HG03045 (cell line): ENCODE measurements around the gene PDLIM7.
A peak's percentile ranks its signal among the peaks of the same experiment; 100 is the strongest.

Experiments
- ATAC-seq: cut with Tn5 transposase; IDR thresholded peaks from one replicate; pipeline ENCODE4 v1.9.1; 2021; ENCODE audit warnings: mild to moderate bottlenecking, moderate library complexity; ENCODE audit not compliant: unreplicated experiment

The PDLIM7 gene

GRCh38 chr5:177446200-177447065 is 51.0 kb downstream of the PDLIM7 start, which contains the start of gene PRR7:
TSS of gene PRR7 (plus strand) at chr5:177446814. CDS start at chr5:177455068, 8,254 bp downstream.
- ATAC-seq: peak; percentile 53

- no peak for ATAC-seq
These were observed 51.5 kb downstream of the PDLIM7 start for GRCh38 chr5:177445917-177446199.

- no peak for ATAC-seq
These were observed 52.1 kb downstream of the PDLIM7 start for GRCh38 chr5:177445052-177445916.

- ATAC-seq: no peak
These were observed 53.0 kb downstream of the PDLIM7 start for GRCh38 chr5:177444106-177445051.

GRCh38 chr5:177443144-177443983 is 54.0 kb downstream of the PDLIM7 start:
- no peak for ATAC-seq

- no peak for ATAC-seq
These were observed 55.2 kb downstream of the PDLIM7 start for GRCh38 chr5:177442066-177442826.

GRCh38 chr5:177440990-177441780 is 56.2 kb downstream of the PDLIM7 start:
- no peak for ATAC-seq

GRCh38 chr5:177440211-177440989 is 57.0 kb downstream of the PDLIM7 start:
- no peak for ATAC-seq

- ATAC-seq: no peak
These were observed 57.8 kb downstream of the PDLIM7 start for GRCh38 chr5:177439518-177440053.

- ATAC-seq: no peak
These were observed 58.9 kb downstream of the PDLIM7 start for GRCh38 chr5:177438468-177438867.

- ATAC-seq: no peak
These were observed 59.8 kb downstream of the PDLIM7 start for GRCh38 chr5:177437623-177438022.

- ATAC-seq: no peak
These were observed 61.4 kb downstream of the PDLIM7 start for GRCh38 chr5:177435847-177436536.

- no peak for ATAC-seq
These were observed 62.3 kb downstream of the PDLIM7 start for GRCh38 chr5:177434942-177435738.

- ATAC-seq: no peak
These were observed 63.0 kb downstream of the PDLIM7 start for GRCh38 chr5:177434437-177434836.

GRCh38 chr5:177433658-177434217 is 63.7 kb downstream of the PDLIM7 start:
- no peak for ATAC-seq
